Astrocyte of the hippocampus (primary cell): ENCODE results near the gene NR2E1.

Experiments
- DNase-seq: peaks from one replicate; pipeline ENCODE4 v3.0.0; 2011; ENCODE audit warnings: low read depth, low spot score

The NR2E1 gene

DNA sequence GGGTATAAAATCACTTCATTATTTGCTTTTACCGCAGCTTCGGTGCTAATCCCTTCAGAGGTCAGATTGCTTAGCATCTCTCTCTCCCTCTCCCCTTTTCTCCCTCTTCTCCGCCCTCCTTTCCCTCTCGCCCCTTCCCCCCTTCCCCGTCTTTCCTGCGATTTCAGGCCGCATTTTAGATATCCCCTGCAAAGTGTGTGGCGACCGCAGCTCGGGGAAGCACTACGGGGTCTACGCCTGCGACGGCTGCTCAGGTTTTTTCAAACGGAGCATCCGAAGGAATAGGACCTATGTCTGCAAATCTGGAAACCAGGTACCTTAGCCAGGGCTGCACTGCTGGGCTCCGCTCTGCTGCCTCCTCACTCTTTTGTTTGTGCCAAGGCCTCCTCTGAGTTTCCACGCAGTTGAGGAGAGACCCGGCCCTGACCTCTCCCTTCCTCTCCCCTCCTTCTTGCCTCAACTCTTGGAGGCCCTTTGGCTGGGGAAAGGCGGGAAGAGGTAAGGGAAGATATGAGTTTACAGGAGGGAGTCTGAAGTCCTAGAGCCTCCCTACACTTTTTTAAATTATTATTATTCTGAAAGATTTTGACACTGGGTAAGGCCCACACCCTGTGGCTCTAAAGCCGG, 5.6 kb downstream of the NR2E1 start:
- DNase-seq: peak; percentile 50

DNA sequence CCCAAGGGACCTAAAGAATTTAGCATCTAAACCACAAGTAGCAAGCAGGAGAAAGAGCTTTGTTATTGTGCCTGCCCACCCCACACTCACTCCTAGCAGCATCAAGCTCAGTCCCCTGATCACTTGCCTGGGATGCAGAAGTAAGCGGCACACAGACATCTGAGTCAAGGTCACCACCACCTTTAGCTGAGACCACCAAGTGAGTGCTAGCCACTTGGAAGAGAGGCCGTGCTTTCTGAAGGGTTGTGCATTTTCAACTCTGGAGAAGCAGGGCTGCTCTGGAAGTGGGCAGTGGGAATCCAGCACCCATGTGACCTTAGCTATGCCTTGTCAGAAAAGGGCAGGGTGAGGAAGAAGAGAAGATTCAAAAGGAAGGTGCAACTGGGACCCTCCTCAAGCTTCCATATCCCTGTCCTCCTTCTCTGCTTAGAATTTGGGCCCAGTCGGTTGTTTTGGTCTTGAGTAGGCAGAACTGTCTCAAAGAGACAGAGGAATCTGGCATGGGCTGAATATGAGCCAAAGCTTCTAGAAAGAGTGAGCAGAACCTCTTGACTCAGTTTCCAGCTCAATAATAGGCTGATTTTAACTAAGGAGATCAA, 6.2 kb downstream of the NR2E1 start:
- no peak for DNase-seq

DNA sequence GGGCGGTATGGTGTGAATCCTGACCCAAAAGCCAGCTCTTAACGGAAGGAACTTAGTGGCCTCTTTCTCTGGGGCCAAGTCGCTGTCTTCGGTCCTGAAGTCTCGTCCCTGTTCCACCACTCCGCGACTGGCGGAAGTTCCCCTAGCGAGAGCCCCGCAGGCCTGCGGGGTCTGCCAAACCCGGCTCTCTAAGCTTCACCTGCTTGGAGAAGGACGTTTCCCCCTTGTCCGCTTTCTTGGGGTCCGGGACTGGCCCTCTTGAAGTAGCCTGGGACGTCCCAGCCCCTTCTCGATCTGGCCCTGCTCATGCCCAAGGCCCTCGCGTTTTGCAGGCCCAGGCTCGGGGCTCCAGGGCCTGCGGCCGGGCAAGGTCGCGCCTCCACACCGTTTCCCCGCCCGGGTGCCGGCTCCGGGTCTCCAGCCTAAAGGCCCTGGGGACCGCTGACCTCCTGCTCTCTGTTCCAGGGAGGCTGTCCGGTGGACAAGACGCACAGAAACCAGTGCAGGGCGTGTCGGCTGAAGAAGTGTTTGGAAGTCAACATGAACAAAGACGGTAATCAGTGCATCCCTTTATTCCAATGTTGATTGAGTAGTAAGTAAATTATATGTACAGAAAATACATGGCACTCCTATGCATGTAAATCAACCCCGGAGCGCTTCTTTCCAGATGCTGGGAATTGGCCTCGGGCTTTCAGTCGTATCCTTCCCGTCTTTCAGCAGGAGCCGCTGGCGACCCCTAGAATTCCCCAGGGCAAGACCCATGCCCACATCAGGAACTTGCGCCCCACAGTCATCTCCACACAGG, 8.8 kb downstream of the NR2E1 start:
- DNase-seq: no peak

DNA sequence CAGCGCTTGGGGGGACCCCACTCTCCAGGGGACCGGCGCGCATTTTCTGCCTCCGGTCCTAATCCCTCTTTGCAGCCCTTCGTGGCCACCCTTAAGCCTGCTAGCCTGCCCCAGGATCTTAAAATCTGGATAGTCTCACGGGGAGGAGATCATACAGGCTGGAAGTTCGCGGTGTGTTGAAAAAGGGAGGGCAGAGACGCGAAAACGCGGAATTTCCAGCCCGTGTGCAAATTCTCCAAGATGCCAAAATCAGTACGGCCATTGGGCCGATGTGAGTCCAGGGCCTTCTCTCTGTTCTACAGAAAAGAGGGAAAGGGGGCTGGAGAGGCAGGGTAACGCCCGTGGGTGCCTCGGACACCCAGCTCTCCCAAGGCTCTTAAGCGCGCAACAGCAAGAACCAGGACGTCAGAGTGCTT, 9.4 kb downstream of the NR2E1 start:
- no peak for DNase-seq

DNA sequence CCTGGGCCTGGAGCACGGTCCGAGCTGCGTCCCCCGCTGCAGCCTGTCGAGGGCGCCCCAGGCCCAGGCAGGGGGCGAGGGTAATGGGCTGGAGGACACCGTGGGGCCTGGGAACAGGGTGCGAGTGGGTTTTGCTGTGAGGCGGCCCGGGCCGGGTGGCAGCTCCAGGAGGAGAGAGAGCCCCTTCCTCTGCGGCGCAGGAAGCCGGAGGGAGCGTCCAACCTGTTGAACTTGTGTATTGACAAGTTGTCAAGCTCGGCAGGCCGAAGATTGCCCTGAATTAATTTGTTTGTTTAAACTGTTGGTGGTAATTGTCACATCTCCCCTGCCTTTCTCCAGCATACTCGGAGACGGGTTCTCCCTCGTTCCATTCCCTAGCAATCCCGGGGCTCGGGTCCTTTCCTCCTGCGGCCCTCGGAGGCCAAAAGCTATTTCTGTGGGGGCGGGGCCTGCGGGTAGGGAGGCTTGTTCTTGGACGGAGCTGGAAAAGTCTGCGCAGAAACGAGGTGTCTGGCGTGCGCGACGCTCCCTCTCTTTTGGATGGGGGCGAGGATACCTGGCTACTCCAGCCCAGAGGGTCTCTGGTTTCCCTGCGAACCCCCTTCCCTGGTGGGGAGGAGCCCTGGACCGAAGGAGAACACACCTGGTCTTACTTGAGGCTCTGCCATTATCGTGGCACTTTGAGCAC, 9.9 kb downstream of the NR2E1 start:
- DNase-seq: no peak

DNA sequence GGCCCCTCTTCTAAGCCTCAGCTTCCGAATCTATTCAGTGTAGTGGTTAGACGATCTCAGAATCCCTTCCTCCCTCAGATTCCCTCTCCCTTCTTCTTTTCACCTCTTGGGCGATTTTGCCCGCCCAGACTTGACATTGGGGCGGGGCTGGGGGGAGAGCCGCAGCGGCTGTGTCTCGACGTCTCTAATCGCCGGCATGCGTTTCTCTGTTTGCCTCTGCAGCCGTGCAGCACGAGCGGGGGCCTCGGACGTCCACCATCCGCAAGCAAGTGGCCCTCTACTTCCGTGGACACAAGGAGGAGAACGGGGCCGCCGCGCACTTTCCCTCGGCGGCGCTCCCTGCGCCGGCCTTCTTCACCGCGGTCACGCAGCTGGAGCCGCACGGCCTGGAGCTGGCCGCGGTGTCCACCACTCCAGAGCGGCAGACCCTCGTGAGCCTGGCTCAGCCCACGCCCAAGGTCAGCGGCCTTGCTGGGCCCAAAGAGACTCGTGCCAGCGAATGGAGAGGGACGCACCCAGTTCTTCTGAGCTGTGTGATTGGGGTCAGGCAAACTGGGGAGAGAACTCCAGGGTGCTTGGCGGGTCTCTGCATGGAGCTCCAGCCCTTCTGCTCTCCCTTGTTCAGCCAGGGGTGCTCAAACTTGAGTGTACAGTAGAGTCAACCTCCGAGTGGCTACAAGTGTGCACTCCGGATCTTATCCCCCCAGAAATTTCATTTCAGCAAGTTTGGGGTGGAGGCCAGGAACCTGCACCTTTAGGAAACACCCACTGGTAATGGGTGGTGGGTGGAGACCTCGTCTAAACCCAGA, 10.7 kb downstream of the NR2E1 start:
- no peak for DNase-seq

DNA sequence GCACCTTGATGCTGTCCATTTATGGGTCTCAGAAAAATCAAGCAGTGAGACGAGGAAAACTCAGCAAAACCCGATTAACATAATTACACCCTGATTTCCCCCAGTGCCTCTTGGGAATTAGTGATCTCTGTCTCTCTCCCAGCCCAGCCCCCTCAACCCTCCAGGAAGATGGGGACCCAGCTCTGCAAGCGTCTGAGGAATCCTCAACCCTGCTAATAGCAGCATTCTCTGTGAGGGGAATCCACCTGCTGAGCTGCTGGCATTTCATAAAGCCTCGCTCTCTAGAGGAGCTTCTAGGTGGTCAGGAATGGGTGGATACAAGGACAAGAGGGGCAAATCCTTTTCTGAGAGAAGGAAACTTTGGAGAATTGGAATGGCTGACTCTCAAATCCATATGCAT, 13.9 kb downstream of the NR2E1 start:
- DNase-seq: no peak

DNA sequence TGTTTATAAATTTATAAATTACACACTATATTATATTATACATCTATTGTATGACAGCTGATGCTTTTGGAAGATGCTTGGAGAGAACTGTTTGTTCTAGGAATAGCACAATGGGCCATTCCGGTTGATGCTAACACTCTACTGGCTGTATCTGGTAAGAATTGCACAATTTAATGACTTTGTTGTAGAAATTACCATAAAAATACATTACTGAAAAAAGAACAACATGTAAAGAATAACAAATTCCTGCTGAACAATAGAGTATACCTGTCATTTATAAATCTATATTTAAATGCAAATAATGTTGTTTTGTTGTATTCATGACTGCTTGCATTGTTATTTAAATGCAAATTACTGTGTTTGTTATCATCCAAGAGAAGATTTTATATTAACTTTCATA, 14.4 kb downstream of the NR2E1 start:
- DNase-seq: no peak

DNA sequence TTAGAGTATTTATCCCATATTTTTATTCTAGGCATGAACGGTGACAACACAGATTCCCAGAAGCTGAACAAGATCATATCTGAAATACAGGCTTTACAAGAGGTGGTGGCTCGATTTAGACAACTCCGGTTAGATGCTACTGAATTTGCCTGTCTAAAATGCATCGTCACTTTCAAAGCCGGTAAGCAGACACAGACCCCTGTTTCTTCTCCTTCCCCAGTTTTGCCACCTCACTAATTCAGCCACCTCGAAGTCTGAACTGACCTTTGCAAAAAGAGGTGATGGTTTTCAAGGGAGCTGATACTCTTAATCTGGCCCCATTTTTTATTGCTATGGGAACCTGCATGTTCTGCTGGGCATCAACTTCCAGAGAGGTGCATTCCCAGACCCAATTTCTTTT, 15.0 kb downstream of the NR2E1 start:
- DNase-seq: no peak

DNA sequence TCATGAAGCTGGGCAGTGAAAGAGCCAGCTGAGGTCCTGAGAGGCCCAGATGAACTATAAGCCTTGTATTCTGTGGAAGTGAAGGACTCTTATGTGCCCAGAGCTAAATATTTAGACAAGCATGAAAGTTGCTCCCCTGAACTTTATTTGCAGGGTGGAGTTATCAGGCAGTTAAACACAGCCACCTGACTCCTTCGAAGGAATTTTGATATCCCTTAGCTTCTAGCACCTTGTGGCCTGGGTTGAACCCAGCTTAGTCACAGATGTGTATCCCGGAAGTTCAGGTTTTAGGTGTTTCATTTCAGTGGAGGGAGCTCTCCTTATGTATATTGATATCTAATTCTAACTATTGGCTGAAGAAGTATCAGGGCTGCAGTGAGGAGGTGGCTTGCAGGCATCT, 20.4 kb downstream of the NR2E1 start:
- no peak for DNase-seq

DNA sequence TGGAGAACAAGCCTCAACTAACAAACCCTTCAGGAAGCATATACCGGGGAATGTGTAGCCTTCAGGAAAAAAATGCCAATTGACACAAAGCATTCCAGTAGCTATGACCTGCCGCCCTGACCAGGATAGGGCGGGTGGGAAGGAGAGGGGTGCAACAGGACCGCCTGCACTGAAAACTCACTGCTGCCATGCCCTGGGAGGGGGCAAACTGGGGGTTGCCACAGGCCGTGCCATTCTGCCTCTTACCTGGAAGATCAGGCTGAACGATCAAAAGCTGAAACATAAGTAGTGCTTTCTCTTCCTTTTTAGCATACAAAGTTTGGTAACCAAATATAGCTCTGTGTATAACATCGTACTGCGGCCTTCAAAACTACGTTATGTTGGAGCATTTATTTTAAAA, 21.7 kb downstream of the NR2E1 start:
- DNase-seq: no peak

DNA sequence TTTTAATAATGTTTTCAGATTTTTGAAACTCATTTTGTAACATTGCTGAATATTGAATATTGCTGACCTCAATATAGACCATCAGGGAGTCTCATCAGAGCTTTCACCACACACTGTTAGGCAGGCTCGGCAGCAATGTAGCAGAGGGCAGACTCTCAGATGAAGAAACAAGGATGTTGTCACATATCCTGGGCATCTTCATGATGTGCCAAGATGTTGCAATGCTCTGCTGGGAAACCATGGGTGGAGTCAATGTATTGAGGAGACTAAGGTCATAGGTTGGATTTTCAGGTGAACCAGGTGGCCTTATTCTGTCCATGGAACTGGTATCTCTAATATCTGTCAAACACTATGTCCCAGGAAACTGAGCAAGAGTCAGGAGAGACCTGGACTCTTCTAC, 27.3 kb downstream of the NR2E1 start:
- no peak for DNase-seq

DNA sequence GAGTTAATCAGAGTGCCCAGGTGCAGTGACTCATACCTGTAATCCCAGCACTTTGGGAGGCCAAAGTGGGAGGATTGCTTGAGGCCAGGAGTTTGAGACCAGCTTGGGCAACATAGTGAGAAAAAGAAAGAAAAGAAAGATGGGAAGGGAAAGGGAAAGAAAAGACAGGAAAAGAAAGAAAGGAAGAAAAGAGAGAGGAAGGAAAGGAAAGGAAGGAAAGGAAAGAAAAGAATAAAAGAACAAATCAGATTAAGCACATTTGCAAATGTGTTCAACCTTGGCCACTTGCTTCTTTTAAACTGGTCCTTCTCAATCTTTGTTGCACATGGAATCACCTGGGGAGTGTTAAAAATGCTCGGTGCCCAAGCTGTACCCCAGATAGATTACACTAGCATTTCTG, 28.0 kb downstream of the NR2E1 start:
- DNase-seq: no peak

DNA sequence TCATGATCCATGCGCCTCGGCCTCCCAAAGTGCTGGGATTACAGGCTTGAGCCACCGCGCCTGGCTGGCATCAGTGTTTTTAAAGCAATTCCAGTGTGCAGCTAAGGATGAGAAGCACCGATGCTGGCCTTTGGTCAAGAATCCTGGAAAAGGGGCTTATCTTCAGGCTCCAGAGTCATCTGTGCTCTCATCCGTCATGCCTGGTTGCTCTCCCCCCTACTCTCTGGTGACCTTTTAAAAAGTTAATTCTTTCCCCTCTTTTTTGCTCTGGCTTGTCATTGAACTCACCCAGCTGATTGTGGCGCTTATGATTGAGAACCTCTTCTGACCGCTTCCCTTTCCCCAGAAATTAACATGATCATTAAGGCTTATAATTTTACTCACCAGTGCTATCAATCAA, 28.7 kb downstream of the NR2E1 start:
- no peak for DNase-seq

DNA sequence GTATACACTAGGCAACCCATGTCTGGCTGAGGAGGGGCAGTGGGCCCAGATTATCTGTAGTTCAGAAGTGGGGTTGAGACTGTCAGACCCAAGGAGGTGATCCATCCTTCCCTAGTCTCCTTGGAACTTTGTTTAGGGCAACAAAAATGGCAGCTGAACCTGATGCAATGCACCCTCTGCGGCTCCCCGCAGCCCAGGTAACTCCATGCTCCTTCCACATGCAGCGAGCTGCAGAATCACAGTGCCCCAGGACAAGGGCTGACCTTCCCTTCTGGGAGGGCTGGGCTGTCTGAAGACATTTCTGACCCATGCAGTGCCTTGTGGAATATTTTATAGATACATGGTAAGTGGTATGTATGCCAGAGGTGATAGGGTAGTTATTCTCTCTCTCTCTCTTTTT, 29.4 kb downstream of the NR2E1 start:
- no peak for DNase-seq

DNA sequence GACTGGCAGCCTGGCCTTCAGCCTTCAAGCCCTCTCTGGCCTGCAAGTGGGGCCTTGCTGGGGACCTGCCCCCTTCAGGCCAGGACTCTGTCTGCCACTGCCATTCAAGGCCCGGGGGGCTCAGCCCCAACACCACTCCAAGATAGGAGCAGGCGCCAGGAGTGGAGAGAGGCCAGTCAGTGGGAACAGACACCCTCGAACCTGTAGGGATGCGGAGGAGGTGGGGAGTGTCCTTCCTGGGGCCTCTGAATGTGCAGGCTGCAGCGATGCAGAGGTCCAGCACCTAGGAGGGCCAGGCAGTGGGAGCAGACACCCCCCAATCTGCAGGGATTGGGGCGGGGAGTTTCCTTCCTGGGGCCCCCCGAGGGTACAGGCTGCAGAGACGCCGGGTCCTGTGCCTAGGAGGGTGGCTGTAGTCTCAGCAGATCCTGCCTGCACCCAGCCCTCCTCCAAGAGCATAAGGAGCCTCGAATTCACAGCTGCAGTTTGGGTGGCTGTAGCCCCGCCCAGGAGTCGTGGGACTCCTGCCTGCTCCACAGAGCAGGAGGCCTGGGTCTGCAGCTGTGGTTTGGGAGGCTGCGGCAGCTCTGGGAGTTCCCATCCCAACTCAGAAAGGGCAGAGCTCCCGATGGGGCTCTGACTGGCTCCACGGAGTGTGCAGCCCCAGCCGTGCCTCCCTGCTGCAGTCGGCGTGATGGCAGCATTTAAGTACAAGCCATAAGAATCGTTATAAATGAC, 33.1 kb downstream of the NR2E1 start:
- DNase-seq: no peak

DNA sequence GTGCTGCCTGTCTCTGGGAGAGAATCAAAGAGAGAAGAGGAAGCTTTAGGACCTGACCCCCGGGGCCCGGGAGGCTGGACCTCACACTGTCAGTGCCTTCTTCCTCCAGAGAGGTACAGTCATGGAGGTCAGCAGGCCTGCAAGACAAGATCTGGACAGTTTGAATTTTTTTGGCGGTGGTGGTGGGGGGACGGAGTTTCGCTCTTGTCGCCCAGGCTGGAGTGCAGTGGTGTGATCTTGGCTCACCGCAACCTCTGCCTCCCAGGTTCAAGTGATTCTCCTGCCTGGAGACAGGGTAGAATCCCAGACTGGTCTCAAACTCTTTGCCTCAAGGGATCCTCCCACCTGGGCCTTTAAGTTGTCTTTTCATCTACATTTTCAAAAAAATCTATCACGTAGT, 34.4 kb downstream of the NR2E1 start:
- no peak for DNase-seq

DNA sequence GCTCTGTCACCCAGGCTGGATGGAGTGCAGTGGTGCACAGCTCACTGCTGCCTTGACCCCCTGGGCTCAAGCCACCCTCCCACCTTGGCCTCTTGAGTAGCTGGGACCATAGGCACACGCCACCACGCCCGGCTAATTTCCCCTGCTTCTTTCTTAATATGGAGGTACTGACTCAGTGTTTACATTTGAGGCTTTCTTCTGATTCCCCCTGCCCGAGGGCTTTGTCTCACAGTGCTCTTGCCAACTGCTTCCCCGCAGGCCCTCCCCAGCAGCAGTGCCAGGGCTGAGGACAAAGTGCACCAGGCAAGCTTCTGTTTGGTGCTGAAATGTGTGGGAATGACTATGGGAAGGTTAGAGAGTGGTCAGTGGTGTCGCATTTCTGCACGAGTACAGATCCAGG, 34.8 kb downstream of the NR2E1 start:
- peak; percentile 91 for DNase-seq

DNA sequence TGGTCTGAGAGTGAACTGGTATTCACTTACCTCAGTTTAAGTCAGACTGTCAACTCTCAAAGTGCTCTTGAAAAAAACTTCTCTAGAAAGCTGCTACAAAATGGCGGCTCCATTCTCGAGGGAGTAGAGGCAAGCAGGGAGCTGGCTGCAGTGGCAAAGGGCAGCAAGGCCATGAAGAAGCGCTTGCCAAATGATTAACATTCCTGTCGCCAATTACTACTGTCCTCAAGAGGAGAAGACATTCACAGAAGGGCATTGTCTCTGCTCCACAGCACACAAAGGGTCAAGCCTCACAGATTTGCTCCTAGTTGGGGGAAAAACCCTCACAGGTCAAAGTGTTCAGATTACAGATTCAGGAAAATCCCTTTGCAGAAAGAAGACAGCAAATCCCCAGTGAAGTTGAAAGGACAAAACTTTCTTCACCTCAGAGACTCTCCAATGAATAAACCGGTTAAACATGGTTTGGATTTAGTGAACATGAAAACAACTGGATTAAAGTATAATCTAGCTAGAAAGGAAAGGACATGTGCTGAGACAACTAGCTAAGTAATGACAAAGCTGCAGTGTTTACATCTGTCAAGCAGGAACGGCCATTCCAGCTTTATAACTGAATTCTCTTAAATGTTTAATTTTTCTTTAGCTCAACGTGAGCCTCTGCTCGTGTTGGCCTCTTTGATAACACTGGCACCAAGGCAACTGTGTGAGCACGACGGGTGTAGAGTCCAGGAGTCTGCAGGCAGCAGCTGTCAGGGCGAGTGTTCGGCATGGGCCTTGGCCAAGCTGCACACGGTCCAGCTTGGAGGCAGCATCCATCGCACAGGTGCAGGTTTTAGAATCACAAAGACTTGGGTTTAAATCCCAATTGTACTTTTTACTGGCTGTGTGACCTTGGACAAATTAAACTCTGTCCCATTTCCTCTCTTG, 37.6 kb downstream of the NR2E1 start:
- no peak for DNase-seq

DNA sequence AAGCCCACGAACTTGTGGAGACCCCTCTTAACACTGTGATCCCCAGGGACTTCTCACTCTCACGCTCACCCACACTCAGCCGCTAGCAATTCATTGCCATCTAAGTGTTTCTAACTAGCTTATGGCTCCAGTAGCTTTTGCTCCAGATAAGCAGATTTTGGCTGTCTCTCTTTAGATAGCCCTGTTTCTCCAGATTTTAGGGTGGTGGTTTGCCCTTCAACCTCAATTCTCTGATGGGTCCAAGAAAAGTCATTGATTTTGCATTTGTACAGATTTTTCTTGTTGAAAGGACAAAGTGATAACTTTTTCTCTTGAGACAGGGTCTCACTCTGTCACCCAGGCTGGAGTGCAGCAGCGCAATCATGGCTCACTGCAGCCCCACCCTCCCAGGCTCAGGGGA, 41.2 kb downstream of the NR2E1 start:
- DNase-seq: no peak
